ENCODE measurements around the gene DMRTA2. TPM values are rescaled to one million over a fixed set of nuclear protein-coding genes. Genes with fewer than 3 reads are reported as not detected.

Gene DMRTA2
- total and polyA plus RNA-seq, 2 donors (not counting 1 experiment from before 2014, with no cell fraction given): not detected

DNA sequence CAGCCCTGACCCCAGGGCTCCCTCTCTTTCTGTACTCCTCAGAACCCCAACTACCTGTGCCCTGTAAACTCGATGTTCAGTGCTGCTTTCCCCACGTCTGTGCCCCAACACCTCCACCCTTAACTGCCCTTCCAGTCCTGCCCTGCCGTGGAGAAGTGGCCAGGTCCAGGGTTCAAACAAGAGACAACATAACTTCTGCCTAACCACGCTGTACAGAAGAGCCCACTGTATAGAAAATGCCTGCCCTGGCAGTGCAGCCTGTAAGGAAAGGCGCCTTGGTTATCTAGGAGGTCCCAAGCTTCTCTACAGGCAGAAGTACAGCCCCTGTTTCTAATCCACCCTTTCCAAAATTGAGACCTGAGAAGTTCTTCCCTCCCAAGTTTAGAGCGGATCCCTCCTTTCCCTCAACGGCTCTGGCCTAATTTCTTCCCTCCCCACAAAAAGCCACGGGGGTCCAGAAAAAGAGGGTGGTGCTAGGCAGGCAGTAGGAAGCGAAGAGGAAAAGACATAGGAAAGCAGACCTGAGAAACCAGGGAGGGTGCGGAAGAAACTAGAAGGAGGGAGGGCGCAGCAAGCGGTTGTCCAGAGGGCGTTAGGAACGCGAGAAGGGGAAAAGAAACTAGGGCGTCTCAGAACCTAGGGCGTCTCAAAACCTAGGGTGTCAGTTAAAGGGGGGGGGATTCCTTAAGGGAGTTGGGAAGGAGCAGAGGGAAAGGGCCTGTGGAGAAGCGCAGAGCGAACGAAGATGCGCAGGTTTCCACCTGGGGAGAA, 3.2 kb downstream of the DMRTA2 start:
- peaks cover 0 to 96% (median 65%) of the 10 kb centered on the region in 4 experiments for H3K27me3 ChIP-seq (replicated peaks in 1 of 4; ENCODE audit: control extremely low read depth in 1 of 4, control insufficient read depth in 3 of 4, insufficient read depth in 4 of 4, low read length in 3 of 4)
- H3K4me3 ChIP-seq (ENCODE audit: control extremely low read depth in 1 of 5, extremely low read depth in 1 of 5, insufficient read depth in 1 of 5, low read depth in 2 of 5, low read length in 4 of 5): no peak overlapping the region
- H3K27me3 Mint-ChIP-seq: peaks cover 66% of the 10 kb centered on the region
- peak overlapping the region; percentile 59 for H3K4me2 ChIP-seq (replicated peaks; ENCODE audit: low read depth, low read length, poor library complexity, severe bottlenecking)
- H3K27ac Mint-ChIP-seq: peak overlapping the region; percentile 16
- H4K20me1 ChIP-seq (ENCODE audit: control insufficient read depth, insufficient read depth, low read length, poor library complexity, severe bottlenecking): no peaks in the 10 kb centered on the region
- ChIA-PET CTCF (no interaction called here), POLR2A (no interaction called here)
- H3K4me3 Mint-ChIP-seq: peak overlapping the region; percentile 44
- no peak overlapping the region for H2AFZ ChIP-seq (ENCODE audit: insufficient read depth, low read depth, low read length, poor library complexity, severe bottlenecking)
- intact Hi-C loops (cut with micrococcal nuclease): no loop called here
- ATAC-seq (ENCODE audit: low read depth) (no peak), DNase-seq (peak; percentile 32)
- no peak overlapping the region for H3K27ac ChIP-seq (ENCODE audit: low read length in 2 of 2)
- H3K9me3 Mint-ChIP-seq (ENCODE audit: insufficient read depth): no peaks in the 10 kb centered on the region
- 13% methylated on average over 17 of the region's 21 CpGs for whole genome bisulfite sequencing (ENCODE audit: insufficient coverage)
- no peaks in the 10 kb centered on the region for H3K36me3 ChIP-seq (replicated peaks in 1 of 2; ENCODE audit: control extremely low read depth in 1 of 2, control insufficient read depth in 1 of 2, extremely low read depth in 1 of 2, insufficient read depth in 2 of 2, low read length in 1 of 2)
- H3K4me1 ChIP-seq (ENCODE audit: control insufficient read depth in 2 of 2, insufficient read depth in 2 of 2, low read length in 2 of 2): peaks cover 54 to 74% of the 10 kb centered on the region in 2 donors
- peaks cover 55% of the 10 kb centered on the region for H3K4me1 Mint-ChIP-seq
- TF ChIP-seq EZH2 (IDR thresholded peaks at IDR 0.05; ENCODE audit: borderline replicate concordance, insufficient read depth, low read depth, low read length, poor library complexity, severe bottlenecking): no peak
- TF ChIP-seq, protein P1, sequence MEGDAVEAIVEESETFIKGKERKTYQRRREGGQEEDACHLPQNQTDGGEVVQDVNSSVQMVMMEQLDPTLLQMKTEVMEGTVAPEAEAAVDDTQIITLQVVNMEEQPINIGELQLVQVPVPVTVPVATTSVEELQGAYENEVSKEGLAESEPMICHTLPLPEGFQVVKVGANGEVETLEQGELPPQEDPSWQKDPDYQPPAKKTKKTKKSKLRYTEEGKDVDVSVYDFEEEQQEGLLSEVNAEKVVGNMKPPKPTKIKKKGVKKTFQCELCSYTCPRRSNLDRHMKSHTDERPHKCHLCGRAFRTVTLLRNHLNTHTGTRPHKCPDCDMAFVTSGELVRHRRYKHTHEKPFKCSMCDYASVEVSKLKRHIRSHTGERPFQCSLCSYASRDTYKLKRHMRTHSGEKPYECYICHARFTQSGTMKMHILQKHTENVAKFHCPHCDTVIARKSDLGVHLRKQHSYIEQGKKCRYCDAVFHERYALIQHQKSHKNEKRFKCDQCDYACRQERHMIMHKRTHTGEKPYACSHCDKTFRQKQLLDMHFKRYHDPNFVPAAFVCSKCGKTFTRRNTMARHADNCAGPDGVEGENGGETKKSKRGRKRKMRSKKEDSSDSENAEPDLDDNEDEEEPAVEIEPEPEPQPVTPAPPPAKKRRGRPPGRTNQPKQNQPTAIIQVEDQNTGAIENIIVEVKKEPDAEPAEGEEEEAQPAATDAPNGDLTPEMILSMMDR (IDR thresholded peaks at IDR 0.05): no peak
- peaks cover 0 to 87% (median 5%) of the 10 kb centered on the region in 3 donors for H3K9me3 ChIP-seq (ENCODE audit: control extremely low read depth in 1 of 3, control insufficient read depth in 2 of 3, insufficient read depth in 1 of 3, low read length in 2 of 3)
- H3K9ac ChIP-seq (ENCODE audit: low read length): no peak overlapping the region
- no peaks in the 10 kb centered on the region for H3K79me2 ChIP-seq (ENCODE audit: control insufficient read depth, insufficient read depth, low read length)

DNA sequence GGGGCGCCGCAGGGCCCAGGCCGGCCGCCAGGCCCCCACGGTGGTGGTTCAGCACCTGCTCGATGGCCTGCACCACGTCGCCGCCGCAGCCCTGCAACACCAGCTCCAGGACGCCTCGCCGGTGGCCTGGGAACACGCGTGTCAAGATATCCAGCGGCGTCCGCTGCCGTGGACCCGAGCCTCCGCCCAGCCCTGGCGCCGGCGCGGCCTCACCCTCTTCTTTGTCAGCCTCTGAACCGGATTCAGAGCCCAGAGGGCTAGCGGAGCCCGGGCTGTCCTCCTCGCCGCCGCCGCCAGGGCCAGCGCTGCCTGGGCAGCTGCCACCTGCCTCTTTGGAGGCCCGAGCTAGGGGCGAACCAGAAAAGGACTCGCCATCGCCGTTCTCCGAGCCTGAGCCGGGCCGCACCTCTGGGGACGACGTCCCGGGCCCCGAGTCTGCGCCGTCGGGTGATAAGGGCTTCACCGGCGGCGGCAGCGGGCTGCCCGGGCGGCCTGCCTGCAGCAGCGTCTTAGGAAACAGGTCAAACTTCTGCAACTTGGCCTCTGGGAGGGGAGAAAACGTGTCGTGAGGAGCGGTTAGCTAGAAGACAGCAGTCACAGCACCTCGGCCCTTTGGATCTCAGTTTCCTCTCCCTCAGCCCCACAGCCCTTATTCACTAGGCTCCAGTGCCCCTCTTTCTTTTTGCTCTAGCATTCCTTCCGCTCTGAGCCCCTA, 3.9 kb downstream of the DMRTA2 start:
- peaks cover 48% of the 10 kb centered on the region for H3K4me1 Mint-ChIP-seq

More for the DNA sequence above, 3.9 kb downstream of the DMRTA2 start:
- intact Hi-C loops (cut with micrococcal nuclease): no loop called here
- ChIA-PET CTCF (no interaction called here), POLR2A (no interaction called here)
- peak; percentile 34 for DNase-seq
- H3K27me3 Mint-ChIP-seq: peaks cover 68% of the 10 kb centered on the region
- H3K27ac Mint-ChIP-seq: peak overlapping the region; percentile 16
- Histone ChIP-seq H2AFZ (ENCODE audit: insufficient read depth, low read depth, low read length, poor library complexity, severe bottlenecking) (no peak overlapping the region), H3K4me1 (ENCODE audit: control insufficient read depth in 2 of 2, insufficient read depth in 2 of 2, low read length in 2 of 2) (peaks cover 47 to 69% of the 10 kb centered on the region in 2 donors), H3K9ac (ENCODE audit: low read length) (no peak overlapping the region), H3K4me2 (replicated peaks; ENCODE audit: low read depth, low read length, poor library complexity, severe bottlenecking) (peak overlapping the region; percentile 69), H3K36me3 (replicated peaks in 1 of 2; ENCODE audit: control extremely low read depth in 1 of 2, control insufficient read depth in 1 of 2, extremely low read depth in 1 of 2, insufficient read depth in 2 of 2, low read length in 1 of 2) (no peaks in the 10 kb centered on the region), H3K4me3 (ENCODE audit: control extremely low read depth in 1 of 5, extremely low read depth in 1 of 5, insufficient read depth in 1 of 5, low read depth in 2 of 5, low read length in 4 of 5) (no peak overlapping the region), H3K79me2 (ENCODE audit: control insufficient read depth, insufficient read depth, low read length) (no peaks in the 10 kb centered on the region), H3K27me3 (replicated peaks in 1 of 4; ENCODE audit: control extremely low read depth in 1 of 4, control insufficient read depth in 3 of 4, insufficient read depth in 4 of 4, low read length in 3 of 4) (peaks cover 0 to 96% (median 67%) of the 10 kb centered on the region in 4 experiments), H3K9me3 (ENCODE audit: control extremely low read depth in 1 of 3, control insufficient read depth in 2 of 3, insufficient read depth in 1 of 3, low read length in 2 of 3) (peaks cover 0 to 88% (median 0%) of the 10 kb centered on the region in 3 donors), H4K20me1 (ENCODE audit: control insufficient read depth, insufficient read depth, low read length, poor library complexity, severe bottlenecking) (no peaks in the 10 kb centered on the region), H3K27ac (ENCODE audit: low read length in 2 of 2) (no peak overlapping the region)
- WGBS (ENCODE audit: insufficient coverage): 8% methylated on average over 58 of the region's 60 CpGs
- H3K9me3 Mint-ChIP-seq (ENCODE audit: insufficient read depth): no peaks in the 10 kb centered on the region
- TF ChIP-seq EZH2 (IDR thresholded peaks at IDR 0.05; ENCODE audit: borderline replicate concordance, insufficient read depth, low read depth, low read length, poor library complexity, severe bottlenecking): no peak
- TF ChIP-seq, protein P1 (IDR thresholded peaks at IDR 0.05): no peak
- peak overlapping the region; percentile 44 for H3K4me3 Mint-ChIP-seq
- no peak for ATAC-seq (ENCODE audit: low read depth)

Measured in B cell (primary cell).